DND-41 (cell line): ENCODE measurements around the gene ZNF132.
A peak's percentile ranks its signal among the peaks of the same experiment; 100 is the strongest.
"Not testable (repeated sequence)": the region's sequence is repeated elsewhere in the genome, so short reads cannot be mapped to it uniquely, and the experiment has no call there.

Experiments
- ATAC-seq: fragments of 200-7000 bp; cut with Tn5 transposase; 3 replicates; pipeline ENCODE4 v1.9.1; 2021; ENCODE audit warnings: low read depth; ENCODE audit not compliant: insufficient read depth
- DNase-seq: peaks from one replicate; pipeline ENCODE4 v3.0.0-alpha.2; 2020
- H2AFZ ChIP-seq: 2 replicates; pipeline ENCODE4 v1.6.0; 2012; ENCODE audit warnings: low read depth, low read length
- H3K27ac ChIP-seq: 2 replicates; pipeline ENCODE4 v1.5.1; 2012; ENCODE audit warnings: low read length, inconsistent platforms
- H3K27me3 ChIP-seq: fragments of 200-600 bp; sonication (generic); 2 replicates; pipeline ENCODE4 v1.6.0; 2012; ENCODE audit warnings: low read length, mild to moderate bottlenecking, inconsistent platforms; ENCODE audit not compliant: insufficient read depth, poor library complexity
- H3K36me3 ChIP-seq: 2 replicates; pipeline ENCODE4 v1.5.1; 2012; ENCODE audit warnings: low read length, inconsistent platforms; ENCODE audit not compliant: insufficient read depth
- H3K4me1 ChIP-seq: 2 replicates; pipeline ENCODE4 v1.5.1; 2012; ENCODE audit warnings: mild to moderate bottlenecking, low read length; ENCODE audit not compliant: insufficient read depth
- H3K4me2 ChIP-seq: 2 replicates; pipeline ENCODE4 v1.6.0; 2012; ENCODE audit warnings: mild to moderate bottlenecking, moderate library complexity, low read length, inconsistent platforms; ENCODE audit not compliant: insufficient read depth
- H3K4me3 ChIP-seq, 2 experiments: fragments of 200-600 bp in 1 of 2; shearing (Covaris generic) in 1 of 2; 2 replicates each; pipeline ENCODE4 v1.5.1; 2012 to 2016; ENCODE audit warnings: inconsistent platforms in 2 of 2, low read length in 2 of 2, mild to moderate bottlenecking in 2 of 2, low read depth in 1 of 2, moderate library complexity in 1 of 2
- H3K79me2 ChIP-seq: 2 replicates; pipeline ENCODE4 v1.6.0; 2012; ENCODE audit warnings: low read length, inconsistent platforms; ENCODE audit not compliant: insufficient read depth
- H3K9ac ChIP-seq: 2 replicates; pipeline ENCODE4 v1.6.0; 2012; ENCODE audit warnings: low read depth, mild to moderate bottlenecking, inconsistent platforms, low read length, moderate library complexity
- H3K9me3 ChIP-seq: 2 replicates; pipeline ENCODE4 v1.5.1; 2012; ENCODE audit warnings: low read length, moderate library complexity, mild to moderate bottlenecking, inconsistent platforms; ENCODE audit not compliant: insufficient read depth, severe bottlenecking
- H4K20me1 ChIP-seq: 2 replicates; pipeline ENCODE4 v1.6.0; 2012; ENCODE audit warnings: low read length; ENCODE audit not compliant: insufficient read depth
- CTCF ChIP-seq: IDR thresholded peaks from 2 replicates; pipeline ENCODE4 v1.5.1; 2012; ENCODE audit warnings: borderline replicate concordance, low read length, moderate library complexity, mild to moderate bottlenecking; ENCODE audit not compliant: poor library complexity, severe bottlenecking; ENCODE audit errors: extremely low read depth
- EZH2 ChIP-seq: IDR thresholded peaks from 3 replicates; pipeline ENCODE4 v1.6.1; 2012; ENCODE audit warnings: borderline replicate concordance, low read depth, mild to moderate bottlenecking, moderate library complexity, low read length, inconsistent platforms; ENCODE audit not compliant: severe bottlenecking

Gene ZNF132

GRCh38 chr19:58471736-58472135 lies 31.8 kb upstream of the ZNF132 start:
- TF ChIP-seq EZH2, result no peak
- TF ChIP-seq CTCF, result no peak
- H3K9ac ChIP-seq, result no peak overlapping the region
- peaks cover 47% of the 10 kb centered on the region for H3K4me1 ChIP-seq
- no peak overlapping the region for H3K4me2 ChIP-seq
- DNase-seq, result no peak
- peaks cover 46% of the 10 kb centered on the region for H3K36me3 ChIP-seq
- H3K27me3 ChIP-seq, result no peaks in the 10 kb centered on the region
- H2AFZ ChIP-seq, result no peak overlapping the region
- no peak for ATAC-seq
- peaks cover 30% of the 10 kb centered on the region for H4K20me1 ChIP-seq
- H3K9me3 ChIP-seq, result no peaks in the 10 kb centered on the region
- H3K4me3 ChIP-seq, result no peak overlapping the region
- H3K27ac ChIP-seq, result no peak overlapping the region
- H3K79me2 ChIP-seq, result peaks cover 28% of the 10 kb centered on the region

- not testable (repeated sequence) for ATAC-seq
- peaks cover 30% of the 10 kb centered on the region for H4K20me1 ChIP-seq
Measured at GRCh38 chr19:58470837-58471543, 31.0 kb upstream of the ZNF132 start.

GRCh38 chr19:58469241-58470013 lies 29.5 kb upstream of the ZNF132 start:
- DNase-seq, result no peak
- Histone ChIP-seq H3K27me3 (no peaks in the 10 kb centered on the region), H4K20me1 (peaks cover 30% of the 10 kb centered on the region), H3K4me3 (no peak overlapping the region), H2AFZ (no peak overlapping the region), H3K4me1 (peaks cover 37% of the 10 kb centered on the region), H3K9me3 (no peaks in the 10 kb centered on the region), H3K9ac (no peak overlapping the region), H3K36me3 (peaks cover 46% of the 10 kb centered on the region), H3K79me2 (peaks cover 26% of the 10 kb centered on the region), H3K4me2 (peak overlapping the region; percentile 88; the same call in 1 of the 2 replicates), H3K27ac (no peak overlapping the region)
- TF ChIP-seq EZH2 (no peak), CTCF (no peak)
- no peak for ATAC-seq

More at GRCh38 chr19:58470837-58471543, 31.0 kb upstream of the ZNF132 start:
- Histone ChIP-seq H3K79me2 (peaks cover 26% of the 10 kb centered on the region), H3K4me1 (peaks cover 48% of the 10 kb centered on the region), H3K36me3 (peaks cover 46% of the 10 kb centered on the region)
- H3K4me3 ChIP-seq, H3K27me3 ChIP-seq, H2AFZ ChIP-seq, H3K9ac ChIP-seq, H3K27ac ChIP-seq, DNase-seq, H3K4me2 ChIP-seq, H3K9me3 ChIP-seq: not testable (repeated sequence)

- peaks cover 26% of the 10 kb centered on the region for H3K79me2 ChIP-seq
- ATAC-seq, result no peak
- no peak for TF ChIP-seq CTCF
- no peak for TF ChIP-seq EZH2
- H3K4me1 ChIP-seq, result peaks cover 28% of the 10 kb centered on the region
- peak overlapping the region in 1 of 2 experiments; percentile 53; a peak in 2 of 4 replicates for H3K4me3 ChIP-seq
- H3K36me3 ChIP-seq, result peaks cover 39% of the 10 kb centered on the region
- H3K9me3 ChIP-seq, result no peaks in the 10 kb centered on the region
- no peak overlapping the region for H2AFZ ChIP-seq
- H3K4me2 ChIP-seq, result peak overlapping the region; percentile 88
- H3K27ac ChIP-seq, result no peak overlapping the region
- no peaks in the 10 kb centered on the region for H3K27me3 ChIP-seq
- H4K20me1 ChIP-seq, result peaks cover 26% of the 10 kb centered on the region
- peak overlapping the region; percentile 71 for H3K9ac ChIP-seq
- DNase-seq, result no peak
Measured at GRCh38 chr19:58468216-58468839, 28.4 kb upstream of the ZNF132 start.
